Non-pigmented ciliary epithelial cell (primary cell): Measurements from ENCODE around the gene CYP4X1.
"Not testable (repeated sequence)": the region's sequence is repeated elsewhere in the genome, so short reads cannot be mapped to it uniquely, and the experiment has no call there.

Experiments
- DNase-seq: peaks from one replicate; pipeline ENCODE4 v3.0.0-alpha.2; 2010; ENCODE audit warnings: low read depth

The CYP4X1 gene, protein sequence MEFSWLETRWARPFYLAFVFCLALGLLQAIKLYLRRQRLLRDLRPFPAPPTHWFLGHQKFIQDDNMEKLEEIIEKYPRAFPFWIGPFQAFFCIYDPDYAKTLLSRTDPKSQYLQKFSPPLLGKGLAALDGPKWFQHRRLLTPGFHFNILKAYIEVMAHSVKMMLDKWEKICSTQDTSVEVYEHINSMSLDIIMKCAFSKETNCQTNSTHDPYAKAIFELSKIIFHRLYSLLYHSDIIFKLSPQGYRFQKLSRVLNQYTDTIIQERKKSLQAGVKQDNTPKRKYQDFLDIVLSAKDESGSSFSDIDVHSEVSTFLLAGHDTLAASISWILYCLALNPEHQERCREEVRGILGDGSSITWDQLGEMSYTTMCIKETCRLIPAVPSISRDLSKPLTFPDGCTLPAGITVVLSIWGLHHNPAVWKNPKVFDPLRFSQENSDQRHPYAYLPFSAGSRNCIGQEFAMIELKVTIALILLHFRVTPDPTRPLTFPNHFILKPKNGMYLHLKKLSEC

GRCh38 chr1:47023268-47024140 is at the start of gene CYP4X1:
Gene CYP4X1, plus strand, starts transcription at chr1:47023669. Its CDS starts 149 bp downstream, at chr1:47023818.
- DNase-seq = no peak

GRCh38 chr1:46983166-46983829 is 40.2 kb upstream of the CYP4X1 start:
- no peak for DNase-seq

DNA sequence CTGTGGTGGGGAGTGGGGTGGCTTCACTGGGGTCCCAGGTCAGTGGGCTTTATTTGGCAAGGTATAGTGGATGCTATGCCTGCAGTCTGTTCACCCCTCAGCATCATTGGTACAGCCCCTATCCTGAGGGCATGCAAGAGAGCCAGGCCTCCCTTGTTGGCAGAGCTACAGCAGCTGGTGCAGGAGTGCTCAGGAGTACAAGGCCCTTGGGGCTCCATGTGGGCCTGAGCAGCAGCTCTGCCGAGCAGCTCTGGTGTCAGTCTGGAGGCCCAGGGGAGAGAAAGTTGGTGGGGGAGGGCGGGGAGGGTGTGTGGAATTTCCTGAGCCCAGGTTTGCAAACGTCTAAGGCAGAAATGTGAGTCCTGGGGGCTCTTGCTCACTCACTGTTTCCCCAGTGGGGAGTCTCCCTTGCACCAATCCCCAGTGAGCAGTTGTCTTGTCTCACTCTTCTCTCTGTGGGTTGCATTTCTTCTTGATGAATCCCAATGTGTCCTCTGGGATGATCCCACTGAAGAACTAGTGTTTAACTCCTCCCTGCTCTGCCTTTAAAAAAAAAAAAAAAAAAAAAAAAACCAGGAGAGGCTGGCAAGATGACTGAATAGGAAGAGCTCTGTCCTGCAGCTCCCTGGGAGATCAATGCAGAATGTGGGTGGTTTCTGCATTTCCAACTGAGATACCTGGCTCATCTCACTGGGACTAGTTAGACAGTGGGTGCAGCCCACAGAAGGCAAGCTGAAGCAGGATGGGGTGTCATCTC is 39.5 kb upstream of the CYP4X1 start:
- no peak for DNase-seq

- DNase-seq = not testable (repeated sequence)
Observed at GRCh38 chr1:46990541-46990940, 32.9 kb upstream of the CYP4X1 start.

DNA sequence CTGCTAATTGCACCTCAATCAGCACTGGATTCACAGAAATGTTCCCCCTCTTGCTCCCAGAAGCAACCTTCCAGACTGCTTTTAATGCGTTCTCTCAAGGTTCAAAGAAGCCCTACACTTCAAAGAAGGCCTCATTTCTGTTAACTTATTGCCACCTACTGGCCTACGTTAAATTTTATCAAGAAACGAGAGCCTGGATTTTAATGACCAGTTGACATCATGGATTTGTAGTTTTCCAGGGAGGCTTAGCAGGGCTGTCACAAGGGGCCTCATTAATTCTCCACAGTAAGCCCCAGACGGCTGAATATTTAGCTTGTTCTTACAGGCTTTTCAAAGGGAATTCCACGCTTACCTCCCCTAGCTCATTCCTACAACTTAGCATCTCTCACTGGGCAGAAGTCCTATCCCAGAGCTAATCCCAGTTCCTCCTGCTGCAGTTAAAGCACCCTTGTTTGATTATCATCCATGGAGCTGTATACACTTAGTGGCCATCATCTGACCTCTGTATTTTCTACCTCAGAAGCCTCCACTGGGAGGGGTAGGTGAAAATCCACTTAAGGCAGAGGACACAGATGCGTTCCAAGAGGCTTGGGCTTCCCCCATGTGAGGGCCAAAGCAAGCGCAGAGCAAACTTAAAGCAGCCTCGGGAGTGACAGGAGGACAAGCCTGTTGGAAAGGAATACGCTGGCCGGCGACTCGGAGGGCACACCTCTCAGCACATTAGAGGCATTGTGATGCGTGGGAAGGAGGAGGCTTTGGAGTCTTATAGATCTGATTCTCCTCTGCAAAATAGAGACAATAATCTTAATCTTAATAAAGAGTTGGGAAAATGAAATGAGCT is 32.2 kb upstream of the CYP4X1 start:
- DNase-seq = no peak

DNA sequence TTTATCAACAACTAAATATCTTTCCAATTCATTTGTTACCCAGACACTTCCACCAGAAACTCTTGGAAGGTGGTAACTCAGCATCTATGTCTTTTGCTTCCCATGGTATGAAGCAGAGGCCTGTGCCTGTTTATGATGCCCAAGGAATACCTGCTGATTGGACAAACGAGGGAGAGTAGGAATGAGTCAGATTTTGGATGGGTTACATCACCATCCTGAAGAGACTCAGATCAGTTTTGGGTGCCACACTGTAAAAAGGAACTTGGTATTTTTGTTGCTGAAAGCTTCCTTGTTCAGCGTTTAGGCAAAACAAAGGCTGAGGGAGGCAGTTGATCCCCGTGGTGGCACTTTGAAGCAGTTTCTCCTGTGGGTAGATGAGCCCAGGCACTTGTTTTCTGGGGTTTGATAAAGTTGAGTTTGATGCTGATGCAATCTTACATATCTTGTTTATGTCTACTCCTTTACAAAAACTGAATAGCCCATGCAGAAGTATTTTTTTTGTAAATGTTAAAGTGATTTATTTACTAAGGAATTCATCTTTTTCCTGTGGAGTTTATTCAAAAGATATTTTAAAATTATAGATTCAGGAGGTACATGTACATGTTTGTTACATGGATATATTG is 26.7 kb upstream of the CYP4X1 start:
- no peak for DNase-seq

DNA sequence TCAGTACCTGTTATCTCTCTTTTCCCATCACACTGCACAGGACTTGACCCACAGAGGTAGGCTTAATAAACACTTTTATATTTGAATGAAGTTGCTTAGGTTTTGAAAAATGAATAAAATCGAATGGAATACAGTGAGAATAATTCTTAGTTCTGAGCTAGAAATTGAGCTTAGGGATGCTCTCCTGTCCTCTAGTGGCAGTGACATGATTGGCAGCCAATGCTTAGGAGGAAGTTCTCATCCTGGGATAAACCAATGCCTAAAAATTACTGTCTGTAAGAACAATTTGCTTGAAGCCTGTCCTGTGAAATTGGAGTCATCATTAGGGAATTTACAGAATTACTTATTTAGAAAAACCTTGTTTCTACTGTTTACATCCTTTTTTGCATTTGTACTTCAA is 21.3 kb upstream of the CYP4X1 start:
- no peak for DNase-seq

DNA sequence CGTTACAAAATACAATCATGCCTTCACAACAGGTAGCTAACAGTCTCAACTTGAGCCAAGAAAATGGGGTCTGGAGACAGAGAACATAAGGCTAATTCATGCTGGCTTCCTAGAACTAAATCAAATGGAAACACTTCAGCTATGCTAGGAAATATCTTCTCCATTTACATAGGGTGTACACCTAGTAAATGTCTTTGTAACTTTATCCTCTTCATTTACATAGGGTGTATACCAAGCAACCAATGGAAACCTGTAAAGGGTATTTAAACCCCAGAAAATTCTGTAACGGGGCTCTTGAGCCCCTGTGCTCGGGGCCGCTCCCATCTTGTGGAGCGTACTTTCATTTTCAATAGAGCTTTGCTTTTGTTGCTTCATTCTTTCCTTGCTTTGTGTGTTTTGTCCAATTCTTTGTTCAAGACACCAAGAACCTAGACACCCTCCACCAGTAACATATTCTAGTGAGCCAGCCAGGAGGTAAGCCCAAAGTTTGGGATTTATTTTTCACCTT is 19.5 kb upstream of the CYP4X1 start:
- no peak for DNase-seq

GRCh38 chr1:47006437-47006836 is 17.0 kb upstream of the CYP4X1 start:
- not testable (repeated sequence) for DNase-seq

DNA sequence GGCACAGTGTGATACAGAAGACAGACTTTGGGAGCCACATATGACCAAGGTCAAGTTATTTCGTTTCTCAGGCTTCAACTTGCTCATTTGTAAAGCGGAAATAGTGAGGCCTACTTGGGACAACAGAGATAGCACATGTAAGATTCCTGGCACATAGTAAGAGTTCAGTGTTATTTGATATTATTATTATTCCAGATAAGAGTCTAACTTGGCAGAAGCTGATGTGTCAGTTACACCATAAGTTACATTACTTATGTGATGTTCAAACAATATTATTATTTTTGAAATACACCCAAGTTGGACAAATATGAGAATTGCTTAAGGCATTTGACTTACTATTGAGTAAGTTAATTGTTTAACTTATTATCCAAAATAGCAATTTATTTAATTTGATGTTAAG is 10.2 kb upstream of the CYP4X1 start:
- DNase-seq = no peak

DNA sequence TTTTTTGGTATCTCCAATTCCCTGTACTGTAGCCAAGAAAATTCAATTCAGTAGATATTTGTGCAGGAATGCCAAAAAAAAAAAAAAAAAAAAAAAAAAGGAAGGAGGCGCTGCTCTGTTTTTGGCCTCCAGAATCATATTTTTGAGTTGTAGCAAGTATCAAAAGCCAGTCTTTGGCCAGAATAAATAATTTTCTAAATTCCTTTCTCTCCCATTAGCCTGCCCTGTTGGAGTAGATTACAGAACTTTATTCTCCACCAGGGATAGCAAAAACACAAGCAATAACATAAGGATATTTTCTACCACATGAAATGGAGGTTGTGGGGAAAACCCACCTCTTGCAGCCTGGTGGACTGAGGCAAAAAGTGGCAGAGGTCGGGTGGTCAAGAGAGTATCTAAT is 2.4 kb upstream of the CYP4X1 start:
- DNase-seq = no peak

- DNase-seq = no peak
Observed at GRCh38 chr1:47024141-47024801, 802 bp downstream of the CYP4X1 start.

- no peak for DNase-seq
Observed at GRCh38 chr1:47030170-47030805, 6.8 kb downstream of the CYP4X1 start.

DNA sequence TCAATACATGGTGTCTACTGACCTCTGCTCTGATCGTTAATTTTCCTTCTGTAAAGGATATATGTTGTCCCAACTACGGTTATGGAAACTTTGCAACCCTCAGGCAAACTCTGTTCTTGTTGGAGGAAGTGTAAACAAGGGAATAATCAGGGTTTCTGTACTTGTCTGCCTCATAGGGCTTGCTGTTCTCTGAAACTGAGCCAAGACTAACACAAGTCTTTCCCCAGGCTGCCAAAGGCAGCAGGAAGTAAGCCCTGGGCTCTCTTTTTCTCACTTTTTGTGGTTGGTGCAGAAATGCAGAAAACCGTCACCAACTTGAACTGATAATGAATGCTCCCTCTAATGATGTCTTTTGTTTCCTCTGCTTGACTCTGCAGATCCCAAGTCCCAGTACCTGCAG is 7.6 kb downstream of the CYP4X1 start:
- peak; percentile 32 for DNase-seq

- DNase-seq = no peak
Observed at GRCh38 chr1:47031585-47031984, 8.1 kb downstream of the CYP4X1 start.

GRCh38 chr1:47036764-47037163 is 13.3 kb downstream of the CYP4X1 start:
- DNase-seq = no peak

DNA sequence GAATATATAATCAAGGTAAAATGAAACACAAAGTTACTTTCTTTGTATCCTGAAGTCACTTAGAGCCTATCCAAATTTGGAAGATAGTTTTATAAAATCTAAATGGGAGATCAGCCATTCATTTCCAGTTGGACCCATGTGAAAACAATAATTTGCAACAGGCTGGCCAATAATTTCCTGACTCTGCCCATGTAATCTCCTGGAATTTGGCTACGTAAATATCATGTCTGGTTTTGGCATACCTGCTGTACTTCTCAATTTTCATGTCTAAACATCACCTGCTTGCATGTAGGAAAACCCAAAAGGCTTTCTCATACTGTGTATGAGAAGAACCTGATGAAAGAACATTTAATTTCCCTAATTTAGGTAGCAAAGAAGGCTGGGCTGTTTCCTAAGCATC is 35.9 kb downstream of the CYP4X1 start:
- DNase-seq = no peak

- DNase-seq = no peak
Observed at GRCh38 chr1:47067097-47067594, 43.7 kb downstream of the CYP4X1 start, which contains the start of gene CYP4Z1. Gene CYP4Z1, plus strand, starts transcription at chr1:47067231. Its CDS starts 260 bp downstream, at chr1:47067491.

DNA sequence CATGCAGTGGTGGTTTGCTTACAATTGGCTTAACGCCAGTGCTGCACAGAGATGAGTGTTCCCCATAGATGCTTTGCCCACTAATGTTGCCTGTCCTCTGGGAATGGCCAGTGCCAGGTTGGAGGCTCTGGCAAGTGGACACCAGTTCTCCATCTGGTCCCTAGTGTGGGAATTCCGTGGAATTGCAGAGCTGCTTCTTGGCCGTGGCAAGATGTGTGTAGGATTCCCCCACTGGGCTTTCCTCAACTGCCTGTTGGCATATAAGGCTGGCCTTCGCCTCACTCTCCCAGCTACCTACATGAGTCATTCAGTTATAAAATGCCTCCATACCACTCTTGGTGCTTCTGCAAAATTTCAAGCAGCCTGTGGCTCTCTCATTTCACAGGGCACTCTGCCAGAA is 45.6 kb downstream of the CYP4X1 start:
- not testable (repeated sequence) for DNase-seq
